HG03460 (cell line): ENCODE measurements around the gene CLK3.
A peak's percentile ranks its signal among the peaks of the same experiment; 100 is the strongest.
"Not testable (repeated sequence)": the region's sequence is repeated elsewhere in the genome, so short reads cannot be mapped to it uniquely, and the experiment has no call there.

ENCODE experiments used
- ATAC-seq: cut with Tn5 transposase; IDR thresholded peaks from one replicate; pipeline ENCODE4 v1.9.1; 2021; ENCODE audit not compliant: unreplicated experiment

The CLK3 gene

DNA sequence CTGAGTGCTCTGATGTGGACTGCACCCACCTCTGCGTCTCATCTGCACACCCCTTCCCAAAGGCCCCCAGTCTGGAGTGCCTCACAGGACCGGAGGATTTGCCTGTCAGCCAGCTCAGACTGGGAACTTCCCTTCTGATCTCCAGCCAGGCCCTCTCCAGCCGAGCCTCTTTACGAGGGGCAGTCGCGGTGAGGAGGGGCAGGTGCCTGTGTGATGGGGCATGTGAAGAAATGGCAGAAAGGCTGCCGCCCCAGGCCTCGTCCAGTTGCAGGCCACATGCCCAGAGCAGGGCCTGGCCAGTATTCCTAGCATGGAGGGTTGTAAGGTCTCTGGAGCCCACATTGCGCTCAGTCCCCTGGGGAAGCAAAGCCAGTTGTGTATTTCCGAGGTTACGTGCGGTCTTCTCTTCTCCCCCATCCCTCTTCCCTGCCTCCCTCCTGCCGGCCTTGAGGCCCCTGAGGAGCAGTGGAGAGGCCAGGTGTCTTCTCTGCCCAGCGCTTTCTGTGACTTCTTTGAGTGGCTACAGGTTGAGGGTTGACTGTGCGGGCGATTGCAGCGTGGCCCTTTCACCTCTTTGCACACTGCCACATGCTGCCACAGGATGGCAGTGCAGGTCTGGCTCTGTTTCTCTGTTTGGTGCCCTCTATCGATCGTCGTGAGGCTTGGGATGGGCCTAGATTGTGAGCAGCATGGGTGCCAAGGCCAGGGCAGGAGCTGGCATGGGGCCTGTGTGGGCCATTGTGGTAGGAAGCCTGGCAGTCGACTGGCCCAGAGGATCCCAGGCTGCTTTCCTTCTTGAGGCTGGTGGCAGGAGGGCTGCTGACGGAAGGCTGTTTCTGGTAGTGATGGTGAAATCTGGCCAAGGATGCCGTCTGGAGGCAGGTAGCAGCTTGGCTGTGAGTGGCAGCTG is 5.3 kb downstream of the CLK3 start:
- ATAC-seq = no peak

DNA sequence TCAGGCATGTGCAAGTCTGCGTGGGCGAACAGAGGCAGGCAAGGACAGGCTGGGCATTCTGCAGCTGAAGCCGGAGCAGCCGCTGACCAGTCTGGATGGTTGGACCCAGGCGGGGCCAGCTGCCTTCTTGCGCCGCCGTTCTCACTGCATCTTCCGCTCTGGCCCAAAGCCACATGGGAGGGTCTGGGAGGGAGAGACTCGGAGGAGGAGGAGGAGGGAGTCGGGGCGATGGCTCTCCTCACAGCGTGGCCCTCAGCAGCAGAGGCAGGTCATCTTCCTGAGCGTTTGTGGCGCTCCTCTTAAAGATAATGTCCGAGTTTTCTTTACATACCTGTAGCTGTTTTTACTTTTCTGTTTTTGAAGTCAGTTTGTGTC is 5.9 kb downstream of the CLK3 start:
- no peak for ATAC-seq

DNA sequence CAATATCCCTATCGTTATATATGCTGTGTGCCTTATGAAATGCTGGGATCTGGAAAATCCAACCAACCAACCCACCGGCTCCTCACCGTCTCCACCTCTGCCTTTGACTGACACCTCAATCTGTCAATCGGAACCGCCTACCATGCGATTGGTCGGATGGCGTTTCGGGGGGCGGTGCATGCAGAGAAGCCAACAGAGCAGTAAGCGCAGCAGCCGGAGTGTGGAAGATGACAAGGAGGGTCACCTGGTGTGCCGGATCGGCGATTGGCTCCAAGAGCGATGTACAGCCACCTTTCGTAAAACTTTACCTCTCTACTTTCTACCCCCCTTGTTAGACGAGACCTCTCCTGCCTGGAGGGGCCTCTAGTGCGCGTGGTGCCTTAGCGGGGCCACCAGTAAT is 6.3 kb downstream of the CLK3 start:
- ATAC-seq = no peak

DNA sequence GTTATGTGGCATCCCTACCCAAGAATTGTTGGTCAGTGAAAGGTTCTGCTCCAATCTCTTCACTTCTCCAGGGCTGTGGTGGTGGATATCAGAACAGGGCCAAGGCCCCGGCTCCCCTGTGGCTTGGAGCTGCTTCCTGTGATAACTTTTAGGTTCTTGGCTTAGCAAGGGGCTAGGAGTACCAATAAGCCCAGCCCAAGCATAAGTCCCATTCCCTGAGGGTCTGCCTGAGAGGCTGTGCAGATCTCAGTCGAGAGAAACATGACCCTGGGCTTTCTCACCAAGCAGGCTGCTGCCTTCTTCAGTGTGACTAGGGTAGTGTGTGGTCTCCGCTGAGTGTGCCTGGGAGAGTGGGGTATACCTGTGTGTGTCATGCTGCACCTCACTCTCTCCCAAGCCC is 7.1 kb downstream of the CLK3 start:
- no peak for ATAC-seq

DNA sequence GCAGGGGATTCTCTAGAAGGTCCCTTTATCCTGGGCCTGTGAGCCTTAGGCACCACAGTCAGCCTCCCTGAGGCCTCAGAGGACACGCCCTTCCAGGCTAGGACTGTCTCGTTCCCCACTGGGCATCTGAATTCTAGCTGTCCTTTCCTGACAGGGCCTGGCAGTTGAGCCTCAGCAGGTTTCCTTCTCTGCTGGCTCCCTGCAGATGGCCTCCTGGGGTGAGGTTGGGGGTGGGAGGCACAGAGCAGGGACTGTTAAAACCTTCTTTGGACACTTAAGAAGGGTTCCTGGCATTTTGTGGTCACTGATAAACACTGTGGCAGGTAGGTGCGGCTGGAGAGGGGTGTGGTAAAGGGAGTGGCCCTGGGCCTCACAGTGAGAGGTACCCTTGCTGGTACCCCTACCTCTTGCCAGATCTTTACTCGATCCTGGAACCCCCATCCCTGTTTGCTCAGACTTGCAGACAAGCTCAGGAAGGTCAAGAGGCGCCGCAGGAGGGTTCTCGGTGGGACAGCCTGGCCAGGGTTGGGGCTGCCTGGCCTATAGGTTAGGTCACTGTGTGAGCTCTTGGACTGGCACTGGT is 8.5 kb downstream of the CLK3 start:
- ATAC-seq = no peak

DNA sequence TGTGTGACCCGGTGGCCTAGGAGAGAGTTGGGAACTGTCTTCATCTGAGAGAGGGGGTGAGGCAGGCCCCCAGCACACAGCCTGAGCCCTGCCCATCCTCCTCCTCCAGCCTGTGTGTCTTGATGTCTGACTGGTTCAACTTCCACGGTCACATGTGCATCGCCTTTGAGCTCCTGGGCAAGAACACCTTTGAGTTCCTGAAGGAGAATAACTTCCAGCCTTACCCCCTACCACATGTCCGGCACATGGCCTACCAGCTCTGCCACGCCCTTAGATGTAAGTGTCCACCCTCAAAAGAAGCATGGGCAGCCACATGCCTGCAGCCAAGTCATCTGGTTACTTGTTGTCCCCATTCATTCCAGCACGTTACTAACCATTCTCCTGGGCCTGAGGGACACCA is 10.1 kb downstream of the CLK3 start:
- no peak for ATAC-seq

DNA sequence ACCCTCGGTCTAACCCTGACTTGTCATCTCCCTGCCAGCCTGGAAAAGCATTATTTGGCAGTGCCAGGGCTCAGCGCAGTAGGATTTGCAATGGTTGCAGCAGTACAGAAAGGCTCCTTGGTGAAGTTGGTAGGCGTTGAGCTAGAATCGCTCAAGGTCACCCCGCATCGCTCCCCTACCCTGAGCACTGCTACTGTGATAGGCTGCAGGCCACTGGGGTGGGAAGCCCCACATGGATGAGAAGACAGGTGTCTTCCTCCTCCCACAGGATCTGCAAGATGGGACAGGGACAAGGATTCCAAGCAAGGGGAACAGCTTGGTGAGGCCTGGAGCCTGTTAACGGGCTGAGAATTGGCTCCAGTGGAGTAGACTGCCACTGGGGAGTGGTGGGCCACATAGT is 10.7 kb downstream of the CLK3 start:
- ATAC-seq = no peak

DNA sequence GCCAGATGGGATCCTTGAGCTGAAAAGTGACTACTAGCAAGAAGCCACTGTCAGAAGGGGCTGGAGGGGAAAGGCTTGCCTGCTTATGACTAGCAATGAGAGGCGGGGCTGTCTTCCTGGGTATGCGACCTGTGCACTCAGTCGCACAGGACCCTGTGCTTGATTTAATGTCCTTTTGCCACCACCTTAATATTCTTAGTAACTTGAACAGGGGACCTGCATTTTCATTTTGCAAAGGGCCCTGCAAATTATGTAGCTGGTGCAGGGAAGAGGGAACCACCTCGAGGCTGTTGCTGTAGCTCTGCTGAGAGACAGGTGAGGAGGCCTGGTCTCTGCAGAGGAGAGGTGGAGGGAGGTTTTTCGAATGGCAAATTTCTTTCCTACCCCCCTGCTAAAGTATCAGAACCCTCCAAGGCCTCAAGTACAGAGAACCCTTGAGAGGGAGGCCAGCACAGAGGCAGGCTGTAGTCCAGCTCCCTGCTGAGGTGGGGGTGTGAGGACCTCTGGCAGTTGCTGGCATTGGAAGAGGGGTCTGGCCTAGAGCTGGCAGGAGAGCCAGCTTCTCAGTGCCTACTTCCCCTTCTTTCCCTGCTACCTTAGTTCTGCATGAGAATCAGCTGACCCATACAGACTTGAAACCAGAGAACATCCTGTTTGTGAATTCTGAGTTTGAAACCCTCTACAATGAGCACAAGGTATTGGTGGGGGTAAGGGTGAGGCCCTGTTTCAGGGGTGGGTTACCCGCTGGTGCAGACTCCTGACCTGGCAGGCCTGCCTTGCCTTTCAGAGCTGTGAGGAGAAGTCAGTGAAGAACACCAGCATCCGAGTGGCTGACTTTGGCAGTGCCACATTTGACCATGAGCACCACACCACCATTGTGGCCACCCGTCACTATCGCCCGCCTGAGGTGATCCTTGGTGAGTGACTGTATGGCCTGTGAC is 11.4 kb downstream of the CLK3 start:
- peak; percentile 47 for ATAC-seq

DNA sequence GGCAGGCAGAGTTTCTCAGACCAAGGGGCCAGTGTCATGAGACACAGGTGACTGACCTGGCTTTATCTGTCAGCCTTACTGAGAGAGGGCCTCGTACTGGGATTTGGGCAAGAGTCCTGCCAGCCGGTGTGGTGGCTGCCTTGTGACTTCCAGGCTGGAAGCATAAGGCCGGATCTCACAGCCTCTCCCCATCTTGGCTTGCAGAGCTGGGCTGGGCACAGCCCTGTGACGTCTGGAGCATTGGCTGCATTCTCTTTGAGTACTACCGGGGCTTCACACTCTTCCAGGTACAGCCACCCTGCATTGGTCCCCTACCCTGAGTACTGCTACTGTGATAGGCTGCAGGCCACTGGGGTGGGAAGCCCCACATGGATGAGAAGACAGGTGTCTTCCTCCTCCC is 12.1 kb downstream of the CLK3 start:
- ATAC-seq = no peak

DNA sequence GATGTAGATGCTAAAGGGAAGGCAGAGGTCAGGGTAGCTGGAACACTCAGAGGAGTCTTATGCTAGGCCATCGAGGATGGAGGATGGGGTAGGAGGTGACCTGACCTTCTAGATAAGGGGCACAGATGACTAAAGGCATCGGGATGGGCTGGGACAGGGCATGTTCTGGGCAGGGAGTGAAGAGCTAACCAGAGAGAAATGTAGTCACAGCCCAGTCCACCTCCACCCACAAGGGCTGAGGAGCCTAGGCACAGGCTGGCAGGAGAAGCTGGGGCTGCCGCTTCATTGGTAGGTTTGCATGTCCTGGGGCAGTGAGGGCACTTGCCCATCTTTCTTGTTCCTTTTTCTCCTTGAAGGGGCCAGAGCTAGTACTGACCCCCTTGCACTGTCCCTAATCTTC is 12.6 kb downstream of the CLK3 start:
- no peak for ATAC-seq

DNA sequence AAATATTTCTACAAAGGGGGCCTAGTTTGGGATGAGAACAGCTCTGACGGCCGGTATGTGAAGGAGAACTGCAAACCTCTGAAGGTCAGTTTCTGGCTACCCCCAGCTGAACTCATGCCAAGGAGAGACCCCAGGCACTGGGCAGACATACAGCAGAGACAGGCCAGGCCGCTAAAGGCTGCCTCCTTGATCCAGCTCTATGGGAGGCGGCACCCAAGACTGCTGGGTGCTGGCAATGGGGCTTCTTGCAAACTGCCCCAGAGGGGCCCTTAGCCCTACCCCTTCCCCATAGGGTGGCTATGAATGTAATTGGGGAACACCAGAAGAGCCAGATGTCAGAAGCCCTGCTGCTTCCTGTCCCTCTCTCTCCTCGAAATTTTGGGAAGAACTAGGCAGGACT is 13.3 kb downstream of the CLK3 start:
- ATAC-seq = no peak

DNA sequence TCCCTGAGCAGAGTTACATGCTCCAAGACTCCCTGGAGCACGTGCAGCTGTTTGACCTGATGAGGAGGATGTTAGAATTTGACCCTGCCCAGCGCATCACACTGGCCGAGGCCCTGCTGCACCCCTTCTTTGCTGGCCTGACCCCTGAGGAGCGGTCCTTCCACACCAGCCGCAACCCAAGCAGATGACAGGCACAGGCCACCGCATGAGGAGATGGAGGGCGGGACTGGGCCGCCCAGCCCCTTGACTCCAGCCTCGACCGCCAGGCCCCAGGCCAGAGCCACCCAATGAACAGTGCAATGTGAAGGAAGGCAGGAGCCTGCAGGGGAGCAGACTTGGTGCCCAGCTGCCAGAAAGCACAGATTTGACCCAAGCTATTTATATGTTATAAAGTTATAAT is 14.1 kb downstream of the CLK3 start:
- not testable (repeated sequence) for ATAC-seq

DNA sequence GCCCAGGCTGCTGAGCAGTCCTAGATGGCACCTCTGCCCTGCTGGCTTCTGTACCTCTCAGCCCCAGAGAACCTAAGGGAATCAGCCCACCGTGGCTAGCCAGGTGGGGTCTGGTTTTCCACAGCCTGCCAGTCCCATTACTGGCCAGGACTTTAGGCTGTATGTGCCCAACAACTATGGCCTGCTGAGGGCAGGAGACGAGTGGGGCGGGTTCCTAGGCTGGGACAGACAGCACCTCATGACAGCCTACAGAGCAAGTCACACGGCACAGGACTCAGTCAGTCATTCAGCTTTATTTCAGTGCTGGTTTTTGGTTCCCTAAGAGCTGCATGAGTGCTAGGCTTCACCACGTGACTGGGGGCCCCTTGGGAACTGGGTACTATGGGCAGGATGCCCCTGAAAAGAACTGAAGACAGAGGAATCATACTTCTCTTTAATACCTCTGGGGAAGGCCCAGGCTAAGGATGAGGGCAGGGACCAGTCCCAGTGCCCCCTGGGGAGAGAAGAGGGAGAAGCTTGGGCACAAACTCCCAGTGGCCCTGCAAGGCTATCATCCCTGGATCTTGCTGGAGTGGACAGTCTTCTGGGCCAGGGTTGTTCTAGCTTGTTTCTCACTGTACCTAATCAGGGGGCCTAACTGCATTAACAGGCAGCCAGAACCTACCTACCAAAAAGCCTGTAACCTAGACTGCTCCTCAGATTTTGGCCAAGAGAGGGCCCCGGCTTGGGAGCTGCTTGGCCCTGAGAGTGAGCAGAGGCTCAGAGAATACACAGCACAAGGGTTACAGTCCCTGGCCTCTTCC is 14.8 kb downstream of the CLK3 start:
- ATAC-seq = no peak

DNA sequence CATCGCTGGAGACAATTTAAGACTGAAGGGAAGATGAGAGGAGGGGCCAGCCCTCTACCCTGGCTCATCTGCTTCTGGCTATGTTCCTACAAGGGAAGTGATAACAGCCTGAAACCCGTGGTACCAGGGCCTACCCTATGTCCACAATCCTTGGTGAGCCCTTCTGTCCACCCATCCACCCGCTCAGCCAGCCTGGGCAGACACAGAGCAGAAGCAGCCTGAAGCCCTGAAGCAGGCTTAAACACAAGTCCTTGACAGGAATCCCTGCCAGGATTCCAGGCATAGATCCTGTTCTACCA is 15.4 kb downstream of the CLK3 start:
- no peak for ATAC-seq

DNA sequence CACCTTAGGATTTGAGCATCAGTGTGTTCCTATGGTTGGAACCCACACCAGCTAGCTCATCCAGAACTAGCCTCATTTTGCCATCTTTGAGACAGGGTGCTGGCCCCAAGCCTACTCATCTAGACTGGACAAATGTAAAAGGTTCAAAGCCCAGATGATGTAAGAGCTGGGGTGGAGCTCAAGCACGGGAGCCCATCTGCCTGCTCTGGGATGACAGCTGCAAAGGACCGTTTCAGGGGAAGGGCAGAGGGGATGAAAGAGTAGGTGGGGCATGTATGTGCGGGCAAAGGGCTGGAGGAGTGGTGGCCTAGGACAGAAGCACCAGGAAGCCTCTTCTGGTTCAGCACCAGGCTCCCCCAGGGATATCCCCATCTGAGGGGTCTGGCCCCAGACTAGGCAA is 15.8 kb downstream of the CLK3 start:
- no peak for ATAC-seq

DNA sequence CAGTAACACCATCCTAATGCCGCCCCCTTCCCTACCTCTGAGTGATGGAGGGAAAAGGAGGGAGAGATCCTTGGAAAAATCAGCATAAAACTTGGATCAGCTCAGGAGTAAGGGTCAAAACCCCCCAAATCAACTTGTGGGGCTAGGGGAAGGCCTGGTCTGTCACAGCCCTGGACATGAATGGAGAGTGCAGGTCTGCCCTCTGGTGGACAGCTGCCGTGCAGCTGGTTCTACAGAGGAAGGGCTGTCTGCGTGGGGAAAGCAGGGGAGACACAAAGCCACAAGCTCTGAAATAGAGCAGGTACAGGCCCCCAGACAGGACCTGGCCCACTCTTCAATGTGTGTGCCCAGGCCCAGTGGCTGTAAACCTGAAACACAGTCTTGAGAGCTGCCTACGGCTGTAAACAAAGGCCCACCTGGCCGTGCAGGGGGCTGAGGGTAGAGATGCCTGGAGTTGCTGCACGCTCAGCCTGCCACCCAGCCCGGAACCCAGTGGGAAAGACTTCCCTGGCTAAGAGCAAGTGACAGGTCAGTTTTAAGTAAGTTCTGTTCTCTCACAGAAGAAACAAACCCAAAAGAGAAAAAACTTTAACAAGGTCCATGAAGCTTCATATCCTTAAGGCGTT is 16.4 kb downstream of the CLK3 start:
- no peak for ATAC-seq

DNA sequence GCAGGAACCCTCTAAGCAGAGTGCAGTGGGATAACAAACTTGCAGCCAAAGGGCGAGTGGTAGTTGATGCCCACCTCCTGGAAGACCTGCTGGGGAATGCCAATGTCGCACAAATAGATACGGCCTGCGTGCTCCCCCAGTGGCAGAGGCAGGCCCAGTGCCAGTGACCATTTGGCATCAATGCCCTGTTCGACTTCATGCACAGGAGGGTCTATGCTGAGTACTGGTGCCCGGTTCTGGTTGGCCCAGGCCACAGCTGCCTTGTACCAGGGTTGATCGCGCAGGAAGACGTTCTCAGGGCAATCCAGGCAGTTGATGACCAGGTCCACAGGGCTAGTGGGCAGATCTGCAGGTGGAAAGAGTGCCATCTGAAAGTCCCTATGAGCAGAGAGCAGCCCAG is 17.0 kb downstream of the CLK3 start:
- no peak for ATAC-seq

DNA sequence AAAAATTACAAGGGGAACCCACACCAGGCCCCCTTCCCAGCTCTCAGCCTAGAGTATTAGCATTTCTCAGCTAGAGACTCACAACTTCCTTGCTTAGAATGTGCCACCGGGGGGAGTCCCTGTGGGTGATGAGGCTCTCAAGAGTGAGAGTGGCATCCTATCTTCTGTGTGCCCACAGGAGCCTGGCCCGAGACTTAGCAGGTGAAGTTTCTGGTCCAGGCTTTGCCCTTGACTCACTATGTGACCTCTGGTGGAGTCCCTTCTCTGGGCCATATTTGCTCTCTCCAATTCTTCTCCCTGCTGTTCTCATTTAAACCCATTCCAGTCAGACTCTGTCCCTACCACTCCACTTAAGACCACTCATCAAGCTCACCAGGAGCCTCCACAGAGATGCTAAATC is 18.1 kb downstream of the CLK3 start:
- ATAC-seq = no peak

DNA sequence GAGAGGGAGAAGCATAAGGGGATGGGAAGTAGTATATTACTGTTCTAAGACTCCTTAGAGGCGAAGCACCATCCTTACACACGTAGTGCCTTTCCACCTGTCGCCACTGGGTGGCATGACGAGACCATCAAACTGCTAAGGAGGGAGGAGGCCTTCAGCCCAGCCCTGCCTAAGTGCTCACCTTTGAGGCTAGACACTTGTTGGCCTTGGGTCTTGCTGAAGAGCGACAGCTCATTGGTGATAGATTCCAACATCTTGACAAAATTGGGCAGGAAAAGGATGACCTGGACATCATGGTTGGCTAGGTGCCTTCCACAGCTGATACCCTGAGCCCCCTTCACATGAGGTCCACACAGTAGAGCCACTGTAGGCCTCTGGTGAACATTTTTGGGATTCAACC is 19.6 kb downstream of the CLK3 start:
- no peak for ATAC-seq

DNA sequence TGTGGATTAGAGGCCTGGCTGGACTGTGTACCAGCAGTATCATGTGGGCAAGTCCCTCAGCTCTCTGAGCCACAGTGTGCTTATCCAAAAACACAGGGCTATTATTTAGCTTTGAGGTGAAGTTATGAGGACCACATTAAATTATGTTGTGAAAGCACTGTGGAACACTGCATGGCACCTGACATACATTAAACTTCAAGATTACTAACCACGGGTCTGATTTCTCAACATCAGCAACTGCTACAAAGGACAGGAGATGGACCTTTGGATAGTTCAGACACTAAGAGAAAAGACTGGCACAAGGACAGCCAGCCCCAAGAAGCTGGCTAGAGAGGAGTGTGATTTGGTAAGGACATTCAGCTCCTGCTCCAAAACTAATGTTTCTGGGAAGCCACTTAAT is 21.3 kb downstream of the CLK3 start:
- no peak for ATAC-seq

DNA sequence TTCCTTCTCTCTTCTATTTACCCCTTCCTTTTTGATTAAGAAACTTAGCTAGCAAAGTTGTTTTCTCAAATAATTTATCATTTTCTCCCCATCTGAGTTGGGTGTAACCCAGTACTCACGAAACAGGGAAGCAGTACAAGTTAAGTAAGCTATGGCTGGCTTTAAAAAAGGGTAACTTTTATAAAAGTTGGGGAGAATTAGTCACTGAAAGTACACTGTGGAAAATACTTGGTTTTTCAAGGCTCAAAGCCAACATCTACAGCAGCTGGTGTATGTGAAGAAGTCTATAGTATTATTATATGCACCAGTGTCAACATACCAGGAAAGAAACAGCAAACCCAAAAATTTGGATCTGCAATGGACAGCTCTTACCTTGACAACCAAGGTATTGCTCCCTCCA is 25.5 kb downstream of the CLK3 start:
- ATAC-seq = no peak
